Activated CD4-positive, alpha-beta memory T cell treated with anti-CD3 and anti-CD28 coated beads, Interleukin-2, amount 10 ng/mL, durations not matched to agents 7 days and 5 days (primary cell): Measurements from ENCODE around the gene EXT2. TPM values are rescaled to one million over a fixed set of nuclear protein-coding genes. Genes with fewer than 3 reads are reported as not detected.

ENCODE experiments used
- CTCF ChIA-PET: fragments of 350-600 bp; sonication (Branson Sonifier 250); formaldehyde crosslinking; loops from one replicate; lab custom pipeline; 2021; ENCODE audit warnings: antibody characterized with exemption, inconsistent platforms; lab: Charles Lee
- POLR2A ChIA-PET: fragments of 350-600 bp; sonication (Branson Sonifier 250); formaldehyde crosslinking; loops from one replicate; lab custom pipeline; 2021; ENCODE audit warnings: antibody characterized with exemption; lab: Charles Lee
- DNase-seq: peaks from one replicate; pipeline ENCODE4 v3.0.0-alpha.2; 2020
- H3K27ac Mint-ChIP-seq: one replicate; pipeline ENCODE4 v1.8.0; 2021; ENCODE audit warnings: mild to moderate bottlenecking, mixed read lengths
- H3K27me3 Mint-ChIP-seq: one replicate; pipeline ENCODE4 v1.8.0; 2021; ENCODE audit warnings: mixed read lengths
- H3K36me3 Mint-ChIP-seq: one replicate; pipeline ENCODE4 v1.8.0; 2021; ENCODE audit warnings: low read depth, mixed read lengths
- H3K4me1 Mint-ChIP-seq: one replicate; pipeline ENCODE4 v1.8.0; 2021; ENCODE audit warnings: mixed read lengths
- H3K4me3 Mint-ChIP-seq: one replicate; pipeline ENCODE4 v1.8.0; 2021; ENCODE audit warnings: mild to moderate bottlenecking, mixed read lengths
- H3K9me3 Mint-ChIP-seq: one replicate; pipeline ENCODE4 v1.8.0; 2021; ENCODE audit warnings: mixed read lengths
- total RNA-seq, 2 experiments: library from RNA; stranded (reverse); gene quantifications; one replicate each; pipeline ENCODE4 v1.2.3, GENCODE V29; 2021

The EXT2 gene
- total RNA-seq, 2 experiments from 2014 or later = 24.5 to 26.0 TPM

GRCh38 chr11:44116234-44116830 is 20.9 kb downstream of the EXT2 start:
- ChIA-PET CTCF (interaction anchor here (1.0 to 1.2 kb wide), 2 partner anchors 9 to 13 kb away, joined by 3 read pairs; no protein-coding TSS in a partner anchor), POLR2A (no interaction called here)
- no peaks in the 10 kb centered on the region for H3K27me3 Mint-ChIP-seq
- H3K27ac Mint-ChIP-seq = no peak overlapping the region
- no peaks in the 10 kb centered on the region for H3K9me3 Mint-ChIP-seq
- H3K36me3 Mint-ChIP-seq = peaks cover 26% of the 10 kb centered on the region
- H3K4me1 Mint-ChIP-seq = no peaks in the 10 kb centered on the region
- no peak overlapping the region for H3K4me3 Mint-ChIP-seq
- no peak for DNase-seq

DNA sequence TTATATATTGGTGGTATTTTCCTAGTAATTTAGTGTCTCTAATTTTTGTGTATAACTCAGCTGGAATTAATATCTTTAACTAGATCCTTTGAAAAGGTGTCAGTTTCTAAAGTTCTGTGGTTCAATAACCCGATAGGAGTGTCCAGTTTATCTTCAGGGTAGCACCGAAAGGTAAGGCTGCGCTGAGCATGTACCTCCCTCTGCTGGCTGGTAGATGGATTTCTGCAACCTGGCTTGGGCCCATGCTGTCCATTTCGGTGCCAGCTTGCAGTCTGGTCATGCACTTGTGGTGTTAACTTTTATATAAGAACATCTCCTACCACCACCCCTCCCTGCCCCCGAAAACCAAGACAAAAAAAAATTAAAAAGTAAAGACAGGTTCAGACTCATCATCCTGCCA is 24.7 kb downstream of the EXT2 start:
- Mint-ChIP-seq H3K4me1 (no peaks in the 10 kb centered on the region), H3K27ac (no peak overlapping the region), H3K4me3 (no peak overlapping the region), H3K9me3 (no peaks in the 10 kb centered on the region), H3K36me3 (peaks cover 20% of the 10 kb centered on the region), H3K27me3 (no peaks in the 10 kb centered on the region)
- ChIA-PET POLR2A (no interaction called here), CTCF (interaction anchor here (0.6 to 2.1 kb wide), 3 partner anchors 14 to 171 kb away, joined by 3 to 13 read pairs (median 6); partner anchors contain the start of gene EXT2)
- no peak for DNase-seq

DNA sequence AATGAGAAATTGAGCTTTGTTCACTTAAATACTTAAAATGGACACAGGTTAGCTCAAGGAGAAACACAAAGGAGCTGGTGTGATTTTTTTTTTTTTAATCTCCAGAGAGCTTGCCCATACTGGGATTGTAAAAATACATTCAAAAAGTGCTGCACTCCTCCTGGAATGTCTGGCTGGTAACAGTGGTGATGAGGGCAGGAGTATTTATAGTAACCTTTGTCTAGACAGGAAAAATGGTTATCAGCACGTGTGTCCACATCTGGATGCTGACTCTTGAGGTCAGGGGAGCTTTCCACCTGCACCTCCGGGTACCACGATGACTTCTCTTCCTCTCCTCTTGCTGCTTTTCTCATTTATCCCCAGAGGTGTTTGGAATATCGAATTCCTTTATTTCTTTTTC is 30.1 kb downstream of the EXT2 start:
- CTCF ChIA-PET = interaction anchor here (1.3 kb wide), 1 partner anchor 9 kb away, joined by 3 read pairs; no protein-coding TSS in a partner anchor
- H3K27me3 Mint-ChIP-seq = no peaks in the 10 kb centered on the region

DNA sequence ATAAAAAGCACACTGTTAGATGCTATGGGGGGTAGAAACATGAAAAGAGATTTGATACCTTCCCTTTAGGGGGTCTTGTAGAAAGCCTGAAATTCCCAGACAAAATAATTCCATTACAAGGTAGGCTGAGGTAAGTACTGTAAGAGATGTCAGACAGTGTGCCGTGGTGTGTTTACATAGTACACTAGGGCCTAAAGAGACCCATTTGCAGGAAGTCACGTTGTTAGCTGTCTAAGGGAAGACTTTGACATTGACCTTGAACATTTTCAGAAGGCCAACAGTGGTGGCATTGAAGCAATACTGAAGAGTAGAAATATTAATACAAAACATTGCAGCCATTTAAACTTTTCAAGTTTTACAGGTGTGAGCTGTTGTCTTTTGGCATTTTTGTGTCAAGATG is 30.8 kb downstream of the EXT2 start:
- Mint-ChIP-seq H3K27me3 (no peaks in the 10 kb centered on the region), H3K4me3 (no peak overlapping the region), H3K4me1 (no peaks in the 10 kb centered on the region), H3K36me3 (peaks cover 36% of the 10 kb centered on the region), H3K9me3 (no peaks in the 10 kb centered on the region), H3K27ac (no peak overlapping the region)
- ChIA-PET CTCF (interaction anchor here (1.3 kb wide), 1 partner anchor 10 kb away, joined by 3 read pairs; no protein-coding TSS in a partner anchor), POLR2A (no interaction called here)
- no peak for DNase-seq

More for the DNA sequence above, 30.1 kb downstream of the EXT2 start:
- no peak overlapping the region for H3K27ac Mint-ChIP-seq
- H3K4me1 Mint-ChIP-seq = no peaks in the 10 kb centered on the region
- no peak for DNase-seq
- POLR2A ChIA-PET = no interaction called here
- no peak overlapping the region for H3K4me3 Mint-ChIP-seq
- H3K36me3 Mint-ChIP-seq = peaks cover 32% of the 10 kb centered on the region
- H3K9me3 Mint-ChIP-seq = no peaks in the 10 kb centered on the region

DNA sequence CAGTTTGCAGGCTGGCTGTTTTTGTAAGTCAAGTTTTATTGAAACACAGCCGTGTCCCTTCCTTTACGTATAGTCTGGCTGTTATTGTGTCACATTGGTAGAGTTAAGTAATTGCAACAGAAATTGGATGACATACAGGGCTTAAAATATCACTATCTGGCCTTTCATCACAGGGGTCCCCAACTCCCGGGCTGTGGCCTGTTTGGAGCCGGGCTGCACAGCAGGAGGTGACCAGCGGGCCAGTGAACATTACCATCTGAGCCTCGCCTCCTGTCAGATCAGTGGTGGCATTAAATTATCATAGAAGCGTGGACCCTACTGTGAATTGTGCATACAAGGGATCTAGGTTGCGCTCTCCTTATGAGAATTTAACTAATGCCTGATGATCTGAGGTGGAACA is 31.7 kb downstream of the EXT2 start:
- H3K9me3 Mint-ChIP-seq = no peaks in the 10 kb centered on the region
- POLR2A ChIA-PET = no interaction called here
- no peaks in the 10 kb centered on the region for H3K4me1 Mint-ChIP-seq
- H3K4me3 Mint-ChIP-seq = no peak overlapping the region
- CTCF ChIA-PET = no interaction called here
- peaks cover 38% of the 10 kb centered on the region for H3K36me3 Mint-ChIP-seq
- no peak overlapping the region for H3K27ac Mint-ChIP-seq
- DNase-seq = no peak
- H3K27me3 Mint-ChIP-seq = no peaks in the 10 kb centered on the region

- H3K36me3 Mint-ChIP-seq = peaks cover 38% of the 10 kb centered on the region
- H3K4me3 Mint-ChIP-seq = no peak overlapping the region
- CTCF ChIA-PET = no interaction called here
- no peaks in the 10 kb centered on the region for H3K4me1 Mint-ChIP-seq
- H3K27me3 Mint-ChIP-seq = no peaks in the 10 kb centered on the region
- H3K9me3 Mint-ChIP-seq = no peaks in the 10 kb centered on the region
- H3K27ac Mint-ChIP-seq = no peak overlapping the region
- POLR2A ChIA-PET = no interaction called here
- DNase-seq = no peak
These were observed 33.3 kb downstream of the EXT2 start for GRCh38 chr11:44128729-44129128.

GRCh38 chr11:44130751-44131150 is 35.3 kb downstream of the EXT2 start:
- no peaks in the 10 kb centered on the region for H3K4me1 Mint-ChIP-seq
- no peak overlapping the region for H3K27ac Mint-ChIP-seq
- DNase-seq = no peak
- ChIA-PET CTCF (interaction anchor here (0.6 kb wide), 1 partner anchor 155 kb away, joined by 3 read pairs; no protein-coding TSS in a partner anchor), POLR2A (no interaction called here)
- no peak overlapping the region for H3K4me3 Mint-ChIP-seq
- H3K27me3 Mint-ChIP-seq = no peaks in the 10 kb centered on the region
- peaks cover 38% of the 10 kb centered on the region for H3K36me3 Mint-ChIP-seq
- H3K9me3 Mint-ChIP-seq = no peaks in the 10 kb centered on the region

GRCh38 chr11:44133335-44133946 is 38.0 kb downstream of the EXT2 start:
- peaks cover 24% of the 10 kb centered on the region for H3K36me3 Mint-ChIP-seq
- POLR2A ChIA-PET = no interaction called here
- no peaks in the 10 kb centered on the region for H3K27me3 Mint-ChIP-seq
- no peaks in the 10 kb centered on the region for H3K4me1 Mint-ChIP-seq
- H3K27ac Mint-ChIP-seq = no peak overlapping the region
- no peaks in the 10 kb centered on the region for H3K9me3 Mint-ChIP-seq
- no peak for DNase-seq
- CTCF ChIA-PET = interaction anchor here (0.5 to 1.7 kb wide), 8 partner anchors 11 to 404 kb away, joined by 3 to 6 read pairs (median 3); partner anchors contain the start of gene EXT2
- no peak overlapping the region for H3K4me3 Mint-ChIP-seq

GRCh38 chr11:44134625-44135024 is 39.1 kb downstream of the EXT2 start:
- no peaks in the 10 kb centered on the region for H3K4me1 Mint-ChIP-seq
- H3K9me3 Mint-ChIP-seq = no peaks in the 10 kb centered on the region
- no peaks in the 10 kb centered on the region for H3K27me3 Mint-ChIP-seq
- DNase-seq = no peak
- H3K4me3 Mint-ChIP-seq = no peak overlapping the region
- peaks cover 15% of the 10 kb centered on the region for H3K36me3 Mint-ChIP-seq
- ChIA-PET CTCF (interaction anchor here (1.5 to 1.7 kb wide), 3 partner anchors 14 to 404 kb away, joined by 3 to 6 read pairs (median 5); no protein-coding TSS in a partner anchor), POLR2A (no interaction called here)
- H3K27ac Mint-ChIP-seq = no peak overlapping the region

DNA sequence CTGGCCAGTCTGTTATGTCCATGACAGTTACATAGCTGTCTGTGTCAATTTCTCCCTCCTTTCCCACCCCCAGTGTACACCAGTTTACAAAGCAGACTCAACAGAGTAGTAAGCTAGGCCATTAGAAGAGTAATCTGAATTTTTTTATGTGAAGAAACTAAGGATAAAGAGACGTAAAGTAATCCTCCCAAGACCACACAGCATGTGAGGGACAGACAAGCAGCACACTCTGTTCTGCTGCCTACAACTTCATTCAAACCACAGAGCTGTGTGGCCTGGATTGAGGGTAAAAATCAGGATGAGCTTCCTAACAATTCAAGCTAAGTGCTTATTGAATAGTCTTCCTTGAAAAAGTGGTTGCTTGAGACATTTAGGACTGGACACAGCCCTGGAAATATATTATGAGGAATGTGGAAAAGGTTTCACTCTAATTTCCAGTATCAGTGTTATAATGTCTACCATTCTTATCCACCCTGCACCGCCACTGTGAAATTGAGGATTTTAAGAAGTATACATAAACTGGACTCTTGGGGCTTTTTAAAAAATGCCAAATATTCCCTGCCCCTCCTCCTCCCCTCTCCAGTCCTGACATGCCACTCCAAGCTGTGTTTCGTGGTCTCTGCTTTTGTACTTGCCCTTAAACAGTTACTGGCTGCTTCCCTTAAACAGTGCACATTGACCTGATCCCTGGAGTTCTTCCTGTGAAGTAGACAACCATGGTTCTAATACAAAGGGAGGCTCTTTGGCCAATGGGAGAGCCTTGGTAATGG is 40.9 kb downstream of the EXT2 start:
- Mint-ChIP-seq H3K4me3 (no peak overlapping the region), H3K4me1 (no peaks in the 10 kb centered on the region), H3K36me3 (peaks cover 4% of the 10 kb centered on the region), H3K9me3 (no peaks in the 10 kb centered on the region), H3K27ac (no peak overlapping the region), H3K27me3 (no peaks in the 10 kb centered on the region)
- ChIA-PET POLR2A (no interaction called here), CTCF (no interaction called here)
- no peak for DNase-seq

- ChIA-PET CTCF (no interaction called here), POLR2A (no interaction called here)
- Mint-ChIP-seq H3K4me1 (no peaks in the 10 kb centered on the region), H3K9me3 (no peaks in the 10 kb centered on the region), H3K4me3 (no peak overlapping the region), H3K27ac (no peak overlapping the region), H3K27me3 (no peaks in the 10 kb centered on the region), H3K36me3 (peaks cover 3% of the 10 kb centered on the region)
- DNase-seq = no peak
These were observed 41.6 kb downstream of the EXT2 start for GRCh38 chr11:44137057-44137456.

DNA sequence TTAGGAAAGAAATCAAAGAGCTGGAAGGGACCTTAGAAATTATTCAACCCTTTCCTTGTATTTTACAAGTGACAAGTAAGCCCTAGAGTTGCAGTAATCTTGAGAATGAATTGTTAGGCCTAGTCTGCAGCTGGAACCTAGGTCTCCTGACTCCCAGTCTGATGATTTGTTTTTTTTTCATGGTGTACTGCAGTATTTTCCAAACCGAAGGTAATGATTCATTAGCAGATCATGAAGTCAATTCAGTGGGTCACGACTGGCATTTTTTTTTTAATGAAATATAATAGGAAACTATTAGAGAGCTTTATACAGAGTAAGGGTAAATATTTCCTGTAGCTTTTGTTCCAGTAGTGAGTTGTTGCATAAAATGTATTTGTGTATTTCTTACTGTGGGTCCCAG is 42.8 kb downstream of the EXT2 start:
- CTCF ChIA-PET = interaction anchor here (1.4 to 1.5 kb wide), 2 partner anchors 43 to 44 kb away, joined by 5 read pairs; partner anchors contain the start of gene EXT2
- DNase-seq = no peak
- H3K27ac Mint-ChIP-seq = no peak overlapping the region
- H3K36me3 Mint-ChIP-seq = peaks cover 3% of the 10 kb centered on the region
- POLR2A ChIA-PET = no interaction called here
- no peaks in the 10 kb centered on the region for H3K27me3 Mint-ChIP-seq
- H3K4me3 Mint-ChIP-seq = no peak overlapping the region
- no peaks in the 10 kb centered on the region for H3K4me1 Mint-ChIP-seq
- H3K9me3 Mint-ChIP-seq = no peaks in the 10 kb centered on the region

- H3K4me3 Mint-ChIP-seq = no peak overlapping the region
- no peaks in the 10 kb centered on the region for H3K9me3 Mint-ChIP-seq
- H3K27me3 Mint-ChIP-seq = no peaks in the 10 kb centered on the region
- no peak overlapping the region for H3K27ac Mint-ChIP-seq
- POLR2A ChIA-PET = no interaction called here
- H3K36me3 Mint-ChIP-seq = peaks cover 3% of the 10 kb centered on the region
- no peaks in the 10 kb centered on the region for H3K4me1 Mint-ChIP-seq
- CTCF ChIA-PET = interaction anchor here (1.4 to 1.5 kb wide), 2 partner anchors 44 to 45 kb away, joined by 5 read pairs; partner anchors contain the start of gene EXT2
- DNase-seq = no peak
These were observed 43.5 kb downstream of the EXT2 start for GRCh38 chr11:44138980-44139379.
